Prostate gland (tissue), 2 donors: ENCODE results near the gene MNT.

Experiments used
- CTCF ChIP-seq, 4 experiments: fragments of 200-600 bp in 2 of 4; fragments of 450-650 bp in 2 of 4; sonication (generic) in 2 of 4; IDR thresholded peaks; 1 replicate in 3 of 4; 2 replicates in 1 of 4; pipeline ENCODE4 v1.5.1; 2016 to 2019; ENCODE audit warnings: antibody characterized with exemption in 4 of 4, mild to moderate bottlenecking in 2 of 4, moderate library complexity in 2 of 4
- POLR2A ChIP-seq: fragments of 450-650 bp; IDR thresholded peaks from one replicate; pipeline ENCODE4 v1.6.1; 2016; ENCODE audit warnings: antibody characterized with exemption, mild to moderate bottlenecking

DNA sequence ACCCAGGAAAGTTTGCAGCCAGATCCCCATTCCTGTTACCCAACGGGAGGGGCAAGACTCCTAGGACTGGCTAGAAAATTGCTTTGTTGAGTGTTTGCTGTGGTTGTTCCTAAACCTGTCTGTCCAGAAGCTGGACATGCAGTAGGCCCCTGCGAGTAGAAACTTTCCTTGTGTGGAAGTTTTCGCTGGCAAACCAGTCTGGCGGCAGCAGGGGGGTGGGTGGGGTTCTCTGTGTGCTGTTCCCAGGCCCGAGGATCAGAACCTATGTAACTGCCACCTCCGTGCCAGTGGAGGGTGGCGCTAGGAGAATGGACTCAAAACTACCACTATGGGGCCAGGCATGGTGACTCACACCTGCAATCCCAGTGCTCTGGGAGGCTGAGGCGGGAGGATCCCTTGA is 54.4 kb downstream of the MNT start:
- TF ChIP-seq CTCF (IDR thresholded peaks at IDR 0.05) (peak in 1 of 4 experiments; percentile 33), POLR2A (peak; percentile 30)
